ENCODE measurements around the gene ADGRG2.

GRCh38 chrX:18951032-18951431 lies 171.2 kb downstream of the ADGRG2 start:
- TF ChIP-seq CTCF (IDR thresholded peaks at IDR 0.05; ENCODE audit: borderline replicate concordance, extremely low read depth, low read length, poor library complexity, severe bottlenecking) = peak; percentile 9
- no peak for TF ChIP-seq EZH2 (IDR thresholded peaks at IDR 0.05; ENCODE audit: borderline replicate concordance, low read depth, low read length, severe bottlenecking)
